ENCODE measurements around the gene PARD3B.

The PARD3B gene

GRCh38 chr2:205545971-205546816 lies 1000.9 kb downstream of the PARD3B start:
- H3K4me3 ChIP-seq (ENCODE audit: low read depth, low read length), result no peak overlapping the region
- DNase-seq (ENCODE audit: low read depth), result no peak
- no peak for TF ChIP-seq CTCF (IDR thresholded peaks at IDR 0.05; ENCODE audit: control insufficient read depth, extremely low read depth, insufficient read depth)

GRCh38 chr2:205555566-205556230 lies 1010.4 kb downstream of the PARD3B start:
- DNase-seq (ENCODE audit: low read depth), result no peak
- no peak overlapping the region for H3K4me3 ChIP-seq (ENCODE audit: low read depth, low read length)
- no peak for TF ChIP-seq CTCF (IDR thresholded peaks at IDR 0.05; ENCODE audit: control insufficient read depth, extremely low read depth, insufficient read depth)

GRCh38 chr2:205556357-205556756 lies 1011.1 kb downstream of the PARD3B start:
- no peak for DNase-seq (ENCODE audit: low read depth)
- TF ChIP-seq CTCF (IDR thresholded peaks at IDR 0.05; ENCODE audit: control insufficient read depth, extremely low read depth, insufficient read depth), result no peak
- H3K4me3 ChIP-seq (ENCODE audit: low read depth, low read length), result no peak overlapping the region

- no peak for TF ChIP-seq CTCF (IDR thresholded peaks at IDR 0.05; ENCODE audit: control insufficient read depth, extremely low read depth, insufficient read depth)
- H3K4me3 ChIP-seq (ENCODE audit: low read depth, low read length), result no peak overlapping the region
- no peak for DNase-seq (ENCODE audit: low read depth)
These were observed 1011.7 kb downstream of the PARD3B start for GRCh38 chr2:205556841-205557539.

GRCh38 chr2:205557873-205558272 lies 1012.6 kb downstream of the PARD3B start:
- no peak for TF ChIP-seq CTCF (IDR thresholded peaks at IDR 0.05; ENCODE audit: control insufficient read depth, extremely low read depth, insufficient read depth)

GRCh38 chr2:205561441-205561840 lies 1016.2 kb downstream of the PARD3B start:
- TF ChIP-seq CTCF (IDR thresholded peaks at IDR 0.05; ENCODE audit: control insufficient read depth, extremely low read depth, insufficient read depth), result no peak
- H3K4me3 ChIP-seq (ENCODE audit: low read depth, low read length), result no peak overlapping the region
- DNase-seq (ENCODE audit: low read depth), result no peak

More at GRCh38 chr2:205557873-205558272, 1012.6 kb downstream of the PARD3B start:
- no peak overlapping the region for H3K4me3 ChIP-seq (ENCODE audit: low read depth, low read length)
- no peak for DNase-seq (ENCODE audit: low read depth)
